GM18951 (cell line): ENCODE measurements around the gene GPC6.

ENCODE experiments used
- POLR2A ChIP-seq: IDR thresholded peaks from 4 replicates; pipeline ENCODE4 v1.6.1; 2011; ENCODE audit warnings: mild to moderate bottlenecking; ENCODE audit not compliant: insufficient read length, insufficient read depth; ENCODE audit errors: extremely low read depth
- in situ Hi-C: fragments of 300-500 bp; cut with MboI; formaldehyde crosslinking; loops from one replicate; pipeline ENCODE4 v1.12.0; 2022; ENCODE audit warnings: low sequenced_read_pairs, mixed read lengths, inconsistent platforms; ENCODE audit not compliant: unreplicated experiment

Gene GPC6

GRCh38 chr13:93406136-93406535 is 179.5 kb downstream of the GPC6 start:
- TF ChIP-seq POLR2A: no peak
- in situ Hi-C loops: no loop called here

GRCh38 chr13:93407551-93407950 is 180.9 kb downstream of the GPC6 start:
- no peak for TF ChIP-seq POLR2A
- in situ Hi-C loops: no loop called here

DNA sequence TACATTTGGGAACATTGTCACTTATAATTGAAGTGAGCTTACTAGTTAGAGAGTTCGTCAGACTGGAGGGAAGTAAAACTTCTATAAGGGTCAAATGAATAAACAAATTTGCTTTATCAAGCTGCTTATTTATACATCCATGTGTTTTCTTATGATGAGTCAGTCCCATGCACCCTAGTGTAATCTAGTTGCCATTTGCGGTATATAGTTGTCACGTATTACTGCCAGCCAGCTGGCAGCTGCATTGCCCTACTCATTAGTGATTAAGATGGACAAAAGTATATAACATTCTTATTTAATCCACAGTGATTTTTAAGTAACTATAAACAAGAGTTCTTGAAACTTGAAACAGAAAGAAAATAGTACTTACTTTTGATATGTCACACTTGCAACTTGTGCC is 182.4 kb downstream of the GPC6 start:
- no peak for TF ChIP-seq POLR2A
- in situ Hi-C loops: no loop called here

DNA sequence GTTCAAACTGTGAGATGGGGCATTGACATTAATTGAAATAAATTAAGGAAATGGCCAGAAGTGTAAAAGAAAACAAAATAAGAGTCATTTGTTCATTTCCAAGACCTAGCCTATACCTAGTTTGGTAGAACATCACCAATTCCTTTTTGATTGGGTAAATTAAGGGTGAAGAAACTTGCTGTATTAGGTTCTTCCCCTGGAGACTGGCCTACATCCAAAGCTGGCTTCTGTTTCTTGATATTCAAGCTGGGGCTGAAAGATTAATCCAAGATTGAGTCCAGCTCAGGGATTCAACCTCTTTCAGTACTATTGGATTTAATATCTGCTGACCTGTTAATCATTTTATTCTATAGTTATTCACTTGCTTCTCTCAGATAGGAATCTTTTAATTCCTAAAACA is 183.2 kb downstream of the GPC6 start:
- in situ Hi-C loops: no loop called here
- no peak for TF ChIP-seq POLR2A

GRCh38 chr13:93411186-93411680 is 184.6 kb downstream of the GPC6 start:
- in situ Hi-C loops: no loop called here
- no peak for TF ChIP-seq POLR2A

- no peak for TF ChIP-seq POLR2A
- in situ Hi-C loops: no loop called here
These were observed 186.1 kb downstream of the GPC6 start for GRCh38 chr13:93412676-93413075.

- in situ Hi-C loops: no loop called here
- no peak for TF ChIP-seq POLR2A
These were observed 187.5 kb downstream of the GPC6 start for GRCh38 chr13:93413972-93414717.

GRCh38 chr13:93416736-93417355 is 190.2 kb downstream of the GPC6 start:
- TF ChIP-seq POLR2A: no peak
- in situ Hi-C loops: no loop called here

GRCh38 chr13:93418398-93418797 is 191.8 kb downstream of the GPC6 start:
- in situ Hi-C loops: no loop called here
- TF ChIP-seq POLR2A: no peak

DNA sequence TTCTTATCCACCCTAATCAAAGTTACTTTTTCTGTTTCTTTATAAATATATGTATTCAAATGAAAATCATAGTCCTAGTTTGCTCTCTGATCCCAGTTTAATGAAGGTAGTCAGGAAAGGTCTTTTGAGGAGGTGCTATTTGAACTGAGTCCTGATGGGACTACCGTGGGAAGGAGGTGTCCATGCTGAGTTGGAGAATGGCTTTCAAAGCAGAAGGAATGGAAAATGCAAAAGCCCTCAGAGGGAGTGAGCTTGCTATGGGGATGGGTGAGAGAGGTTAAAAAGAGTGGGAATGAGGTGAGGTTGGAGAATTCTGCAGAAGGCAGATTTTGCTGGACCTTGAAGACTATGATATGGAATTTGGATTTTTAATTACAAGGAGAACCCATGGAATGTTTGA is 193.6 kb downstream of the GPC6 start:
- no peak for TF ChIP-seq POLR2A
- in situ Hi-C loops: no loop called here

DNA sequence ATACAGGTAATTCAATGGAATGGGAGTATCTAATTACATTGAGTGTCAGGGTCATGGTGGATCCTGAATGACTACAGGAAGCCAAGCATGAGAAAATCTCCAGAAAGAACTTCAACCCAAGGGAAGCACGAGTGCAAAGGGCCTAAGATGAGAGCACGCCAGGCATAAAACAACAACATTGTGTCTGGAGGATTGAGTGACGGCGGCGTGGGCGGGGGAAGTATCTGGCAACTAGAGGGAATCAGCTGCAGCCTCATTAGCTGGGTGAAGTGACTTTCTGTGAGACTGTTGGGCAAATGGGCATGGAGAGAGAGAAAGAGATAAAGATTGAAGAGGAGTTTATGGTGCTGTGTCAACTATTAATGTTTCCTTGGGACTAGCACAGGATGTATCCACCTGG is 194.3 kb downstream of the GPC6 start:
- in situ Hi-C loops: no loop called here
- TF ChIP-seq POLR2A: no peak

GRCh38 chr13:93422980-93423543 is 196.5 kb downstream of the GPC6 start:
- TF ChIP-seq POLR2A: no peak
- in situ Hi-C loops: no loop called here

- TF ChIP-seq POLR2A: no peak
- in situ Hi-C loops: no loop called here
These were observed 198.8 kb downstream of the GPC6 start for GRCh38 chr13:93425411-93425810.

DNA sequence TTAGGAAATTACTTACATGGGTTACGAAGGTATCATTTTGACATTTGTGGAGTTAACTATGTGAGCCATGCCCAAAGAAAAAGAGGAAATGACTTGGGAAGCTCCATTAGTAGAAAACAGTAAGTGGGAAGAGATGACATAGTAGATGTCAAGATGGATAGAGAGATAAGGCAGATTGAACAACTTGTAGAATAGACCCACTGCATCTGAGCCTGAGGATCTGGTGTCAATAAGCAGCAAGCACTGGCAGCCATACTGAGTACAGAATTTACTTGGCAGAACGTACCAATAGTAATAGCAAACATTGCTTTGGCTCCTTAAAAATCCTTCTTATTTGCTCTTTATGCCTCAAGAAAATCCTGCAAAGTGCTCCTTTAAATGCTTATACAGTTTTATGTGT is 203.8 kb downstream of the GPC6 start:
- TF ChIP-seq POLR2A: no peak
- in situ Hi-C loops: no loop called here
